NCI-H128 (cell line): ENCODE data around the gene ADGRE2.

Experiments used
- DNase-seq: peaks from one replicate; lab custom pipeline; 2025; ENCODE audit not compliant: unreplicated experiment; lab: John Stamatoyannopoulos, UW

Gene ADGRE2

DNA sequence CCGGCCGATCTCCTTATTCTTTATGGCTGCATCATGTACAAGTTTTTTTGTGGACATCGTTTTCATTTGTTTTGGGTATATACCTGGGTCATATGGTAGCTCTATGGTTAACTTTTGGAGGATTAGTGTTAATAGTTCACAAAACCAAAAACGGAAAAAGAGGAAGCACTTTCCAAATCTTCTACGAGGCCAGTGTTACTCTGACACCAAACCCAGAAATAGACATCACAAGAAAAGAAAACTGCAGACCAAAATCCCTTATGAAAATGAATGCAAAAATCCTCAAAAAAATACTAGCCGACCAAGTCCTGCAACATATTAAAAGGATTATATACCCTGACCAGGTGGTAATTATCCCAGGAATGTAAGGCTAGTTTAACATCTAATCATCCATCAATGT lies 29.8 kb downstream of the ADGRE2 start:
- no peak for DNase-seq

DNA sequence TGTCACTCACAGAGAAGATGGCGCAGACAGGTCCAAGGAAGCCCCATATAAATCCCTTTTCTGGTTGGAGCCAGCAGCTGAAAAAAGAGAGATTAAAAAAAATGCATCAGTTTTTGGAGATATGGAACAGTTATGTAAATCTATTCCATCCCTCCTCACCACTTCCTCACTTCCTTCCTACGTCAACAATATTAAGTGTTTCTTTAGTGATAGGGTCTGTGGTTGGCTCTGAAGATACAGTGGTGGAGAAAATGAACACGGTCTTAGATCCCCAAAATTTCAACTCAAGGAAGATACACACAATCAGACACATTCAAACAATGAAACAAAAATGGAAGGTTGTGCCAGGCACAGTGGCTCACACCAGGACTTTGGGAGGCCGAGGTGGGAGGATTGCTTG lies 31.5 kb downstream of the ADGRE2 start:
- no peak for DNase-seq

DNA sequence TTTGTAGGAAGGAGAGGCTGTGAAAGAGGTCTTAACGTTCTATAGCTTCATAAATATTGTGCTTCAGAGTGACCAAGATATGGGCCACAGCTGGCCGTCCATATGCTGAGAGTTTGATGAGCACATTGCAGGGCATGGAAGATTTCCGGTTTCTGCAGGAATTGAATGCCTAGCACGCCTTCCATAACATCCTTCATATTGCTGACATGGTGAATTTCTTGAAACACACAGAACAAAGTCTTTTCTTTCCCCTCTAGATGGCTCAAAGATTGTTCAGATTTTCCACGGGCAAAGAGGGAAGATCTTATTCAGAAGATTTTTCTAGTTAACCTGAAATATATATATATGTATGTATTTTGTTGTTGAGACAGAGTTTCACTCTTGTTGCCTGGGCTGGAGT lies 42.4 kb downstream of the ADGRE2 start:
- no peak for DNase-seq

DNA sequence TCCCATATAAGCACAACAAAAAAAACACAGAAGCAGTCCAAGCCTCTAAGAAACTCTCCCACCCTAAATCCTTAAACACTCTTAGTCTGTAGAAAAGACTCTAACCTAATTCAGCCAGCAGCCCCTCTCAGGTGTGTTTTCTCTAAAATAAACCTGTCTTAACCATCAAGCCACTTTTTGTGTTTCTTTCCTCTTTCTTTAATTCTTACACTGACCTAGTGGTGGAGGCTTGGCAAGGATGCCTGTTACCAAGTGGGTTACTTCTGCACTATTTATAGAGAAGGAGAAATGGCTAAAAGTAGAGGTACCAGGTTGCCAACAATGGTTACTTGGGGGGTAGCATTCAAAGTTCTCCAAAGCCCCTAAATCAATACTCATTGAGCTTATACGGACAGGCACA lies 44.8 kb downstream of the ADGRE2 start:
- DNase-seq: no peak

DNA sequence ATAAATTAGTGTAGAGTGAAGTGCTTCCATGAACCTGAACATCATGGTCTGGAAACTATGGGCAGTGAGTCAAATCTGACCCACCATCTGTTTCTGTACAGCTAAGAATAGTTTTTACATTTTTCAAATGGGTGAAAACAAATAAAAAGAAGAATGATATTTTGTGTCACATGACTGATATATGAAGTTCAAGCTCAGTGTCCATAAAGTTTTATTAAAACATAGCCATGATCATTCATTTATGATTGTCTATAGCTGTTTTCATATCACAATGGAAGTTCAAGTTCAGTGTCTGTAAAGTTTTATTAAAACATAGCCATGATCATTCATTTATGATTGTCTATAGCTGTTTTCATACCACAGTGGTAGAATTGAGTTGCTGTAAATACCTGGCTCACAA lies 45.9 kb downstream of the ADGRE2 start:
- DNase-seq: no peak

DNA sequence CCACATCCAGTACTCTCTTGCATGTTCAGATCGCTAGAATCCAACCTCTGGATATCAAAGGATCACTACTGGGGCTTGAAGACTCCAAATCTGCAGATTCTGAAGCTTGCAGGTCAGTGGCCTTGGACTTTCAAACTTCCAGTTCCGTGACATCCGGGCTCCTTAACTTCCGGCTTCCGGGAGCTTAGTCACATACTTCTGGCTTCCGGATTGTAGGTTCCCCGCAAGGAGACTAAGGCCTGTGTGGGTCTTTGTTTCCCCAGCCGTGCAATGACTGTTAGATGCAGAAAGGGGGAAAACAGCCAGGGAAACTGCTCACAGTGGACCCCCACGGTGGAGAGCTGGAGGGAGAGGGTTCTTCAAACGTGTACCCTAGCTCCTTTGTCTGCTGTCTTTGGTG lies 47.2 kb downstream of the ADGRE2 start:
- no peak for DNase-seq

DNA sequence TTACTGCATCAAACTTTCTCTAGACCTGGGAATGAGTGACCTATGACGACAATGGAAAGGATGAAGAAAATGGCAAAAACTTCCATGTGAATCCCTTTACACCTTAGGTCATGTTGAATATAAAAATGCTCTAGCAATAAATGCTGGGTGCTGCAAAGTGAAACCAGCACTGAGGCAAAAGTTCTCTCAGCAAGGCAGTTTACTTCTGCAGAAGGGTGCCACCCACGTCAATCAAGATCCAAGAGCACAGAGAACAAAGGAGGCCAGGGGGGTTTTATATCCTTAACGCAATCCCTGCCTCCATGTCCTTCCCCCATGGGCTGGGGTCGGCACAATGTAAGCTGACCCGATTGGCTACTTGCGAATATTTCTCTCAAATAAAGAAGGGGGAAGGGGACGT lies 49.8 kb downstream of the ADGRE2 start:
- no peak for DNase-seq

DNA sequence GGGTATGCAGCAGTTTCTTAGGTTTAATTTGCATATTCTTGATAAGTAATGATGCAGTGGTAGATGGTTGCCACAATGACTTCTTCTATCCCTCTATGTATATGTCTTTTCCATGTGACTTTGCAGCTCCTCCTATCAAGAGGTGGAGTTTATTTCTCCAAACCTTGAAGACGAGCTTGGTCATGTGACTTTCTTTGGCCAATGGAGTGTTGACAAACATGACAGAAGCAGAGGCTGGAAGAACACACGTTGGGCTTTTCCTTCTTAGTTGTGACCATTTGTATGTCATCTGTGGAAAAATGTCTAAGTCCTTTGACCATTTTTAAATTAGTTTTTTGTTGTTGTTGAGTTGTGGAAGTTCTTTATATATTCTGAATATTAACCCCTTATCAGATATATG lies 56.2 kb downstream of the ADGRE2 start:
- DNase-seq: no peak

DNA sequence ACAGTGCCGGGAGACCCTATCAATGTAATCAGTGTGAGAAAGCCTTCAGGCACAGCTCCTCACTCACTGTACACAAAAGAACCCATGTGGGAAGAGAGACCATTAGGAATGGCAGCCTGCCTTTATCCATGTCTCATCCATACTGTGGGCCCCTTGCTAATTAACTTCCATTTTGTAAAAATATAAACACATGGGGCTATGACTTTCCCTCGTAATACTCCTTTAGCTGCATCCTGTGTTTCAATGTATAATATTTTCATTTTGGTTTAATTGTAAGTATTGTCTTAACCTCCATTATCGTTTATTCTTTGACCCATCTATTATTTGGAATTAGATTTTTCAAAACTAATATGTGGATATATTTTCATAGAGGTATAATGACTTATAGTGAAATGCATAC lies 59.2 kb downstream of the ADGRE2 start:
- DNase-seq: no peak

DNA sequence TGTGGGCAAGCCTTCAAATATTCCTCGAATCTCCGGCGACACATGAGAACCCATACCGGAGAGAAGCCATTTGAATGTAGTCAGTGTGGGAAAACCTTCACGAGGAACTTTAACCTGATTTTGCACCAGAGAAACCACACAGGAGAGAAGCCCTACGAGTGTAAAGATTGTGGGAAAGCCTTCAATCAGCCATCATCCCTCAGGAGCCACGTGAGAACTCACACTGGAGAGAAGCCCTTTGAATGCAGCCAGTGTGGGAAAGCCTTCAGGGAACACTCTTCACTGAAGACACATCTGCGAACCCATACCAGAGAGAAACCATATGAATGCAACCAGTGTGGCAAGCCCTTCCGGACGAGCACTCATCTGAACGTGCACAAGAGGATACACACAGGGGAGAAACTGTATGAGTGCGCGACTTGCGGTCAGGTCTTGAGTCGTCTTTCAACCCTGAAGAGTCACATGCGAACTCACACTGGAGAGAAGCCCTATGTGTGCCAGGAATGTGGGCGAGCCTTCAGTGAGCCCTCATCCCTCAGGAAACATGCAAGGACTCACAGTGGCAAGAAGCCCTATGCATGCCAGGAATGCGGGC lies 59.7 kb downstream of the ADGRE2 start:
- no peak for DNase-seq

DNA sequence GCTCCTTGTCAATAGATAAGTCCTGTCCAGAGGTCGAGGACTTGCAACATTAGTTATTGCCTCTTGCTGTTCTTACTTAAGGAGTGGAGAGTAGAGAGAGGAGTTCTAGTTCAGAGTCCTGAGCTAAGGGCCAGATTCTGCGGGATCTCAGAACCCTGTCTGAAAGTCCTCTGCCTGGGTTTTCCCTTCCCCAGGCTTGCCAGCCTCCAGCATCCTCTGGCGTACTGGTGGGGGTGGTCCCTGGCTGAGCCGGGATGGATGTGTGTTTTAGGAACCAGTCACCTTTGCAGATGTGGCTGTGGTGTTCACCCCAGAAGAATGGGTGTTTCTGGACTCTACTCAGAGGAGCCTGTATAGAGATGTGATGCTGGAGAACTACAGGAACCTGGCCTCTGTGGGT lies 62.5 kb downstream of the ADGRE2 start:
- DNase-seq: no peak

DNA sequence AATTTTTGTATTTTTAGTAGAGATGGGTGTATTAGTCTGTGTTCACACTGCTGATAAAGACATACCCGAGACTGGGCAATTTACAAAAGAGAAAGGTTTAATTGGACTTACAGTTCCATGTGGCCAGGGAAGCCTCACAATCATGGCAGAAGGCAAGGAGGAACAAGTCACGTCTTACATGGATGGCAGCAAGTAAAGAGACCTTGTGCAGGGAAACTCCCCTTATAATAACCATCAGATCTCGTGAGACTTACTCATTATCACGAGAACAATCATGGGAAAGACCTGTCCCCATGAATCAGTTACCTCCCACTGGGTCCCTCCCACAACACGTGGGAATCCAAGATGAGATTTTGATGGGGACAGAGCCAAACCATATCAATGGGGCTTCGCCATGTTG lies 73.9 kb downstream of the ADGRE2 start:
- DNase-seq: no peak

DNA sequence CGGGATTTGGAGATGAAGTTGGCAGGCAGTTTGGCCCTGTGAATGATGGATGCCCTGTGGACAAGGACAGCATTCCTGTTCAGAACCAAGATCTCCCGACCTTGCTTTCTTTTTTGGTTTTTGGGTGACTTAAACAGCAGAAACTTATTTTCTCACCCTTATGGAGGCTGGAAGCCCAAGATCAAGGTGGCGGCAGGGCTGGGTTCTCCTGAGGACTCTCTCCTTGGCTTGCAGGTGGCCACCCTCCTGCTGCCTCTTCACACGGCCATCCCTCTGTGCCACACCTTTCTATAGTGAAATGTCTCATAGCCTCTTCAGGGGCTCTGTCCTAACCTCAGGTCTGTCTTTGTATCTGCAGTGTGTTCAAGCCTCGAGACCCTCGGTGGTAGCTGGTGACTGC lies 74.5 kb downstream of the ADGRE2 start:
- no peak for DNase-seq

DNA sequence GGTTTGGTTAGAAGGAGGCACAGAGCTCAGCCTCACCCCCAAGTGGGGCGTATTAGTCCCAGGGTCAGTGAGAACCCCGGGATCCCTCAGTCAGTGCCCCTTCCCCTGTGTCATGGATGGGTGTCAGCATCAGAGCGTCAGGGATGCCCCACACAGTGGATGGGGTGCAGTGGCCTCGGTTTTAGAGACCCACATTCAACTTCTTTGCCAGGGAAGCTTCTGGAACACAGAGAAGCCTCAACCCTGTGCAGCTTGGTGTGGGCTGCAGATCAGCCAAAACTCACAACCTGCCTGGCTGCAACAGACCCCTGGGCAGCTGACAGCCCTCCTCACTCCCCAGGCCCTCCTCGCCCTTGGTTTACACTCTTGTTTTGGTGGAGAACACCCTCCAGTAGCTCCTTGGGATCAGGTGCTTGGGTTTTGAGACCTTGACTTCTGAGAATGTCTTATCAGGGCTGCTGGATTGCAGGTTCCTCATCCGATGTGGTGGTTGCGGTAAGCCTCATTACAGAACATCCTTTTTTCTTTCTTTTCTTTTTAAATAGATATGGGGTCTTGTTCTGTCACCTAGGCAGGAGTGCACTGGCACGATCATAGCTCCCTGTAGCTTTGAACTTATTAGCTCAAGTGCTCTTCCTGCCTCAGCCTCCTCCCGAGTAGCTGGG lies 77.5 kb downstream of the ADGRE2 start:
- DNase-seq: no peak

DNA sequence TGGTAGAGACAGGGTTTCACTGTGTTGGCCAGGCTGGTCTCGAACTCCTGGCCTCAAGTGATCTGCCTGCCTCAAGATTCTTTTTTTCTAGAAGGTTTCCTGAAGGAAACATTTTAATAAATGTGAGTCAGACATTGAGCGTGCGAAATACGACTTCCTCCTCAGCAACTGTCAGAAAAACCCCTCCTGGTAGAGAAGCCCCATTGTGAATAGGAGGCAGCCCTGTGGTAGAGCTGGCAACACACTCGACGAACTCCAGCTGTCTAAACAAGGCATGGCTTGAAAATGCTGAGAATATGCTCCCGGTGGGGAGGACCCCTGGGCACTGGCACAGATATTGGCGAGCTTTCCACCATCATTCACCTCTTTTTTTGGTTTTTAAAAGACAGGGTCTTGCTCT lies 78.7 kb downstream of the ADGRE2 start:
- no peak for DNase-seq

DNA sequence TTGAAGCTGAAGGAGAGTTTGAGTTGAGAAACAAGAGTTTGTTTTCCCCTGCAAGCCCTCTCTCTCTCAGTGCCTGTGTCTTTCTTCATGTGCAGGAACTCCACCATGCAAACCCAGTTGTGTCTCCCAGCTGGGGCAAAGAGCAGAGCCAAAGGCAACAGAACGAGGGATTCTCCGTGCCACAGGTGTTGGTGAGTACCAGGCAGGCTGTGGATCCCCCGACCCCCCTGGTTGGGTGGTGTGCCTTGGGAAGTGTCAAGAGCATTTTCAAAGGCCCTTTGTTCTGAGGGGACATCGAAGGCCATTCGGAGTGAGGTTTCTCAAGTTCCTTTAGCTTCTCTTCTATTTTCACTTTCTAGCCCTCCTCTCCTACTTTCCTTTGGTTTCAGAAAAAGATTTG lies 82.9 kb downstream of the ADGRE2 start:
- no peak for DNase-seq

DNA sequence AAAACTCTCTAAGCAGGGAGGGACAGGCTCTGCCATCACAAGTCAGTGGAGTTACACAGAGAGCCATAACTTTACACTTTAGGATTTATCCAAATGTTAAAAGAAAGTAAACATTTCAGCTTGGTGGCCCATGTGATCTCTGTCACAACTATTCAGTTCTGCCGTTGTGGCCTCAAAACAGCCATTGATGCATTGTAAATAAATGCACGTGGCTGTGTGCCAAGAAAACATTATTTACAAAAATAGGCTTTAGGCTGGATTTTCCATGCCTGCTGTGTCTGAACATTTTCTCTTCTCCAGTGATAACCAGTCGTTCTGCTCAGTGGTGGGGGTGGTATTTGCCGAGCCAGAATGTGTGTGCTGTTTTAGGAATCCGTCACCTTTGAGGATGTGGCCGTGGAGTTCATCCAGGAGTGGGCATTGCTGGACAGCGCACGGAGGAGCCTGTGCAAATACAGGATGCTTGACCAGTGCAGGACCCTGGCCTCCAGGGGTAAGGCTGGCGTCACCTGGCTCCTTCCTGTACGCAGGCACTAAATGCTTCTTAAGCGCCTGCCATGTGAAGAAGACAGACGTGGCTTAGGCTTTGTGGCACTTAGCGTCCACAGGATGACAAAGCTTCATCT lies 83.6 kb downstream of the ADGRE2 start:
- DNase-seq: no peak

DNA sequence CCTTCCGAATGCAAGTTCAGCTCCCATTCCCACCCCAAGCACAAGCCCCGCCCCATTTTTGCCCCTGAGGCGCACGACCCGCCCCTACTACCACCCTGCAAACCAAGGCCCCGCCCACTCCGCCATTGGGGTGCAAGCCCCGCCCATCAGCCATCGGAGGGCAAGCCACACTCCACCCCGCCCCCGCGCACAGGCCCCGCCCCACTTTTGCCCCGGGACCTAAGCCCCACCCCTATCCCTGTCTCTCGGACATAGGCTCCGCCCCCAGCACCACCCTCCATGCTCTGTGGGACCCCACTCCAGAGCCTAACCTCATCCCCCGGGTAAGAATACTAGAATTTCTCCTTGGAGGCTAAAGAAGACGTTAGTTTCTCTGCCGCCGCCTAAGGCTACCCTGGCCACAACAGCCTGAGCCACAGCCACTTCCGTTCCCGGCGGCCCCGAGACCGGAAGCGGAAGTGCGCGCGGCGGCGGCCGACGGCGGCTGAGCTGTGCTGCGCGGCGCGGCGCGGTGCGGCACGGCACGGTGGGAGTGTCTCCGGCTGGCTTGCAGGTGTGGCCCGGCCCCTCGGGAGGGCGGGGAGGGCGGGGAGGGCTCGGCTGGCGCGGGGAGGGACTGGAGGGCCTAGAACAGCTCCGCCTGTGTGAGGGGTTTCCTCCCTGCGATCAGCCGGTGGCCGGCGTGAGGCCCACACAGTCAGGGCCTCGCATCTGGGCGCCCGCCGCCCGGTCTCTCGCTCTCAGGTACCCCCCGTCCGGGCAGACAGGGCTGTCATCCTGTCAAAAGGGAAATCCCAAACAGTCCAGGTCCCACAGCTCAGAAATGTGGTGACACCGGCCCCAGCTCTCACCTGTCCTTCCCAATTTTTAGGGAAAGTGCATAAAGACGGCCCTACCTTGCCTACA lies 88.5 kb downstream of the ADGRE2 start, which contains the start of gene ZNF333:
TSS of gene ZNF333 (plus strand) at position 451 of the 906 bp plus-strand sequence. CDS start 3,444 bp downstream, outside the sequence.
- DNase-seq: peak; percentile 72

DNA sequence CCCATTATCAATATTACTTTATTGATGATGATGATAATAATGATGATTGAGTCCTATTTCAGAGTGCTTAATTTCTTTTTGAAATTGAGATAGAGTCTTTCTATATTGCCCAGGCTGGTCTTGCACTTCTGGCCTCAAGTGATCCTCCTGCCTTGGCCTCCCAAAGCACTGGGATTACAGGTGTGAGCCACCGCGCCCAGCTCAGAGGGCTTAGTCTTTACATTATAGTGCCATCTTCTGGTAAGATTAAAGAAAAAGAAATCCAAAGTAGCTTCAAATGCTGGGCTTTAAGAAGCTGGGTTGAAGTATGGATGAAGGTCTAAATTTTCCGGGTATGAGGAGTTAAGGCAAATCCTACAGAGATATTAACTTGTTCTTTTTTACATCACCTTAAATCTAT lies 91.9 kb downstream of the ADGRE2 start:
- DNase-seq: no peak

DNA sequence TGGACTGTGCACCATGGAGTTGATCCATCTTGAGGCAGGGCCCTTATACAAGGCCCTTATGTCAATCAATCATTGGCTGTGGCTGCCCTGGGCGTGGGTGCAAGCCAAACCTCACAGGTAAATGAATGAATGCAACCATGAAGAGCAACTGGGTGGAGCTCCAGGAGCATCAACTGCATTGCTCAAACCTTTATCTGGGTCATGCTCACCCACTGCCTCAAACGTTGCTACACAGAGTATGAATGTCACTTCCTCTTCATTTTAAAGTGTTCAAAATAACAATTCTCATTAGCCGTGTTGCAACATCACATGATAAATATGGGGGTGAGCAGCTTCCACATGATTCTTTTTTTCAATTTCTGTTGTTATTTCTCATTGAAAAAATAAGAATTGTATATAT lies 94.9 kb downstream of the ADGRE2 start:
- DNase-seq: no peak
